ENCODE measurements around the gene PDE8B. TPM values are rescaled to one million over a fixed set of nuclear protein-coding genes. Genes with fewer than 3 reads are reported as not detected.

The PDE8B gene
- total and polyA plus RNA-seq, 2 experiments from 2014 or later = 0.45 to 0.91 TPM

DNA sequence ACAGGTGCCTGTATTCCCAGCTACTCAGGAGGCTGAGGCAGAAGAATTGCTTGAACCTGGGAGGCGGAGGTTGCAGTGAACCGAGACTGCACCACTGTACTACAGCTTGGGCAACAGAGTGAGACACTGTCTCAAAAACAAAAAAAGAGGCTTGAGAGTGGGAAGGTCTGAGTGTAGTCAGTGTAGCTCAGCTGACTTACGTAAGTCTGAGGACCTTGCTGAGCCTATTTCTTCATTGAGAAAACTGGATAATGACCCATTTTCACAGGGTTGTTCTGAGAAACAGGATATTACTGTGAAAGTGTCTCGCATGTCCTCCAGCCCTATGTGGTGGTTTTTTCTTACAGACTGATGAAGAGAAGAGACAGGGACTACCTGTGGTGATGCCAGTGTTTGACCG, 214.9 kb downstream of the PDE8B start:
- Histone ChIP-seq H3K27ac (ENCODE audit: low read depth) (no peak overlapping the region), H3K4me2 (no peak overlapping the region), H3K79me2 (replicated peaks; ENCODE audit: insufficient read depth) (no peaks in the 10 kb centered on the region), H3K27me3 (ENCODE audit: insufficient read depth) (no peaks in the 10 kb centered on the region), H3K36me3 (ENCODE audit: insufficient read depth) (0 out of 2 replicates have a peak, but pooled peaks cover 2% of the 10 kb centered on the region), H3F3A (replicated peaks; ENCODE audit: low read depth) (no peaks in the 10 kb centered on the region), H3K4me1 (ENCODE audit: insufficient read depth) (no peaks in the 10 kb centered on the region), H4K20me1 (replicated peaks; ENCODE audit: insufficient read depth) (no peaks in the 10 kb centered on the region), H2AFZ (no peak overlapping the region), H3K9me2 (ENCODE audit: insufficient read depth) (no peaks in the 10 kb centered on the region), H3K4me3 (no peak overlapping the region)
- no peak overlapping the region for H3K4me3 Mint-ChIP-seq
- H3K27ac Mint-ChIP-seq = no peak overlapping the region
- DNase-seq (ENCODE audit: low spot score) (no peak), ATAC-seq (no peak)
- H3K36me3 Mint-ChIP-seq (ENCODE audit: low read depth) = no peaks in the 10 kb centered on the region
- no peaks in the 10 kb centered on the region for H3K4me1 Mint-ChIP-seq
- H3K27me3 Mint-ChIP-seq (ENCODE audit: insufficient read depth, low read depth, poor library complexity) = no peaks in the 10 kb centered on the region
- TF ChIP-seq, protein P1, sequence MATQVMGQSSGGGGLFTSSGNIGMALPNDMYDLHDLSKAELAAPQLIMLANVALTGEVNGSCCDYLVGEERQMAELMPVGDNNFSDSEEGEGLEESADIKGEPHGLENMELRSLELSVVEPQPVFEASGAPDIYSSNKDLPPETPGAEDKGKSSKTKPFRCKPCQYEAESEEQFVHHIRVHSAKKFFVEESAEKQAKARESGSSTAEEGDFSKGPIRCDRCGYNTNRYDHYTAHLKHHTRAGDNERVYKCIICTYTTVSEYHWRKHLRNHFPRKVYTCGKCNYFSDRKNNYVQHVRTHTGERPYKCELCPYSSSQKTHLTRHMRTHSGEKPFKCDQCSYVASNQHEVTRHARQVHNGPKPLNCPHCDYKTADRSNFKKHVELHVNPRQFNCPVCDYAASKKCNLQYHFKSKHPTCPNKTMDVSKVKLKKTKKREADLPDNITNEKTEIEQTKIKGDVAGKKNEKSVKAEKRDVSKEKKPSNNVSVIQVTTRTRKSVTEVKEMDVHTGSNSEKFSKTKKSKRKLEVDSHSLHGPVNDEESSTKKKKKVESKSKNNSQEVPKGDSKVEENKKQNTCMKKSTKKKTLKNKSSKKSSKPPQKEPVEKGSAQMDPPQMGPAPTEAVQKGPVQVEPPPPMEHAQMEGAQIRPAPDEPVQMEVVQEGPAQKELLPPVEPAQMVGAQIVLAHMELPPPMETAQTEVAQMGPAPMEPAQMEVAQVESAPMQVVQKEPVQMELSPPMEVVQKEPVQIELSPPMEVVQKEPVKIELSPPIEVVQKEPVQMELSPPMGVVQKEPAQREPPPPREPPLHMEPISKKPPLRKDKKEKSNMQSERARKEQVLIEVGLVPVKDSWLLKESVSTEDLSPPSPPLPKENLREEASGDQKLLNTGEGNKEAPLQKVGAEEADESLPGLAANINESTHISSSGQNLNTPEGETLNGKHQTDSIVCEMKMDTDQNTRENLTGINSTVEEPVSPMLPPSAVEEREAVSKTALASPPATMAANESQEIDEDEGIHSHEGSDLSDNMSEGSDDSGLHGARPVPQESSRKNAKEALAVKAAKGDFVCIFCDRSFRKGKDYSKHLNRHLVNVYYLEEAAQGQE (IDR thresholded peaks at IDR 0.05; ENCODE audit: unreplicated experiment) = no peak
- TF ChIP-seq POLR2AphosphoS5 (IDR thresholded peaks at IDR 0.05; ENCODE audit: low read depth) (no peak), EZH2 (IDR thresholded peaks at IDR 0.05; ENCODE audit: low read depth, unreplicated experiment) (no peak), ZNF331 (CRISPR knock-in tag; IDR thresholded peaks at IDR 0.05; ENCODE audit: low read depth) (no peak), CREB1 (CRISPR knock-in tag; IDR thresholded peaks at IDR 0.05; ENCODE audit: low read depth) (no peak), NANOG (IDR thresholded peaks at IDR 0.05; ENCODE audit: borderline replicate concordance) (no peak), EZH2phosphoT487 (IDR thresholded peaks at IDR 0.05; ENCODE audit: unreplicated experiment) (no peak)
- TF ChIP-seq, protein P2, sequence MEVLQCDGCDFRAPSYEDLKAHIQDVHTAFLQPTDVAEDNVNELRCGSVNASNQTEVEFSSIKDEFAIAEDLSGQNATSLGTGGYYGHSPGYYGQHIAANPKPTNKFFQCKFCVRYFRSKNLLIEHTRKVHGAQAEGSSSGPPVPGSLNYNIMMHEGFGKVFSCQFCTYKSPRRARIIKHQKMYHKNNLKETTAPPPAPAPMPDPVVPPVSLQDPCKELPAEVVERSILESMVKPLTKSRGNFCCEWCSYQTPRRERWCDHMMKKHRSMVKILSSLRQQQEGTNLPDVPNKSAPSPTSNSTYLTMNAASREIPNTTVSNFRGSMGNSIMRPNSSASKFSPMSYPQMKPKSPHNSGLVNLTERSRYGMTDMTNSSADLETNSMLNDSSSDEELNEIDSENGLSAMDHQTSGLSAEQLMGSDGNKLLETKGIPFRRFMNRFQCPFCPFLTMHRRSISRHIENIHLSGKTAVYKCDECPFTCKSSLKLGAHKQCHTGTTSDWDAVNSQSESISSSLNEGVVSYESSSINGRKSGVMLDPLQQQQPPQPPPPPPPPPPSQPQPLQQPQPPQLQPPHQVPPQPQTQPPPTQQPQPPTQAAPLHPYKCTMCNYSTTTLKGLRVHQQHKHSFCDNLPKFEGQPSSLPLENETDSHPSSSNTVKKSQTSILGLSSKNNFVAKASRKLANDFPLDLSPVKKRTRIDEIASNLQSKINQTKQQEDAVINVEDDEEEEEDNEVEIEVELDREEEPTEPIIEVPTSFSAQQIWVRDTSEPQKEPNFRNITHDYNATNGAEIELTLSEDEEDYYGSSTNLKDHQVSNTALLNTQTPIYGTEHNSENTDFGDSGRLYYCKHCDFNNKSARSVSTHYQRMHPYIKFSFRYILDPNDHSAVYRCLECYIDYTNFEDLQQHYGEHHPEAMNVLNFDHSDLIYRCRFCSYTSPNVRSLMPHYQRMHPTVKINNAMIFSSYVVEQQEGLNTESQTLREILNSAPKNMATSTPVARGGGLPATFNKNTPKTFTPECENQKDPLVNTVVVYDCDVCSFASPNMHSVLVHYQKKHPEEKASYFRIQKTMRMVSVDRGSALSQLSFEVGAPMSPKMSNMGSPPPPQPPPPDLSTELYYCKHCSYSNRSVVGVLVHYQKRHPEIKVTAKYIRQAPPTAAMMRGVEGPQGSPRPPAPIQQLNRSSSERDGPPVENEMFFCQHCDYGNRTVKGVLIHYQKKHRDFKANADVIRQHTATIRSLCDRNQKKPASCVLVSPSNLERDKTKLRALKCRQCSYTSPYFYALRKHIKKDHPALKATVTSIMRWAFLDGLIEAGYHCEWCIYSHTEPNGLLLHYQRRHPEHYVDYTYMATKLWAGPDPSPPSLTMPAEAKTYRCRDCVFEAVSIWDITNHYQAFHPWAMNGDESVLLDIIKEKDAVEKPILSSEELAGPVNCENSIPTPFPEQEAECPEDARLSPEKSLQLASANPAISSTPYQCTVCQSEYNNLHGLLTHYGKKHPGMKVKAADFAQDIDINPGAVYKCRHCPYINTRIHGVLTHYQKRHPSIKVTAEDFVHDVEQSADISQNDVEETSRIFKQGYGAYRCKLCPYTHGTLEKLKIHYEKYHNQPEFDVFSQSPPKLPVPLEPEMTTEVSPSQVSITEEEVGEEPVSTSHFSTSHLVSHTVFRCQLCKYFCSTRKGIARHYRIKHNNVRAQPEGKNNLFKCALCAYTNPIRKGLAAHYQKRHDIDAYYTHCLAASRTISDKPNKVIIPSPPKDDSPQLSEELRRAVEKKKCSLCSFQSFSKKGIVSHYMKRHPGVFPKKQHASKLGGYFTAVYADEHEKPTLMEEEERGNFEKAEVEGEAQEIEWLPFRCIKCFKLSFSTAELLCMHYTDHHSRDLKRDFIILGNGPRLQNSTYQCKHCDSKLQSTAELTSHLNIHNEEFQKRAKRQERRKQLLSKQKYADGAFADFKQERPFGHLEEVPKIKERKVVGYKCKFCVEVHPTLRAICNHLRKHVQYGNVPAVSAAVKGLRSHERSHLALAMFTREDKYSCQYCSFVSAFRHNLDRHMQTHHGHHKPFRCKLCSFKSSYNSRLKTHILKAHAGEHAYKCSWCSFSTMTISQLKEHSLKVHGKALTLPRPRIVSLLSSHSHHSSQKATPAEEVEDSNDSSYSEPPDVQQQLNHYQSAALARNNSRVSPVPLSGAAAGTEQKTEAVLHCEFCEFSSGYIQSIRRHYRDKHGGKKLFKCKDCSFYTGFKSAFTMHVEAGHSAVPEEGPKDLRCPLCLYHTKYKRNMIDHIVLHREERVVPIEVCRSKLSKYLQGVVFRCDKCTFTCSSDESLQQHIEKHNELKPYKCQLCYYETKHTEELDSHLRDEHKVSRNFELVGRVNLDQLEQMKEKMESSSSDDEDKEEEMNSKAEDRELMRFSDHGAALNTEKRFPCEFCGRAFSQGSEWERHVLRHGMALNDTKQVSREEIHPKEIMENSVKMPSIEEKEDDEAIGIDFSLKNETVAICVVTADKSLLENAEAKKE (CRISPR knock-in tag; IDR thresholded peaks at IDR 0.05) = no peak
- TF ChIP-seq, protein P3, sequence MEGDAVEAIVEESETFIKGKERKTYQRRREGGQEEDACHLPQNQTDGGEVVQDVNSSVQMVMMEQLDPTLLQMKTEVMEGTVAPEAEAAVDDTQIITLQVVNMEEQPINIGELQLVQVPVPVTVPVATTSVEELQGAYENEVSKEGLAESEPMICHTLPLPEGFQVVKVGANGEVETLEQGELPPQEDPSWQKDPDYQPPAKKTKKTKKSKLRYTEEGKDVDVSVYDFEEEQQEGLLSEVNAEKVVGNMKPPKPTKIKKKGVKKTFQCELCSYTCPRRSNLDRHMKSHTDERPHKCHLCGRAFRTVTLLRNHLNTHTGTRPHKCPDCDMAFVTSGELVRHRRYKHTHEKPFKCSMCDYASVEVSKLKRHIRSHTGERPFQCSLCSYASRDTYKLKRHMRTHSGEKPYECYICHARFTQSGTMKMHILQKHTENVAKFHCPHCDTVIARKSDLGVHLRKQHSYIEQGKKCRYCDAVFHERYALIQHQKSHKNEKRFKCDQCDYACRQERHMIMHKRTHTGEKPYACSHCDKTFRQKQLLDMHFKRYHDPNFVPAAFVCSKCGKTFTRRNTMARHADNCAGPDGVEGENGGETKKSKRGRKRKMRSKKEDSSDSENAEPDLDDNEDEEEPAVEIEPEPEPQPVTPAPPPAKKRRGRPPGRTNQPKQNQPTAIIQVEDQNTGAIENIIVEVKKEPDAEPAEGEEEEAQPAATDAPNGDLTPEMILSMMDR (conservative IDR thresholded peaks at IDR 0.05; ENCODE audit: low read depth in 2 of 2) = no peak
- H3K9me3 Mint-ChIP-seq = no peaks in the 10 kb centered on the region

Measured in GM23338 (cell line).